ENCODE data around the gene NUP93.

- TF ChIP-seq, protein P1, sequence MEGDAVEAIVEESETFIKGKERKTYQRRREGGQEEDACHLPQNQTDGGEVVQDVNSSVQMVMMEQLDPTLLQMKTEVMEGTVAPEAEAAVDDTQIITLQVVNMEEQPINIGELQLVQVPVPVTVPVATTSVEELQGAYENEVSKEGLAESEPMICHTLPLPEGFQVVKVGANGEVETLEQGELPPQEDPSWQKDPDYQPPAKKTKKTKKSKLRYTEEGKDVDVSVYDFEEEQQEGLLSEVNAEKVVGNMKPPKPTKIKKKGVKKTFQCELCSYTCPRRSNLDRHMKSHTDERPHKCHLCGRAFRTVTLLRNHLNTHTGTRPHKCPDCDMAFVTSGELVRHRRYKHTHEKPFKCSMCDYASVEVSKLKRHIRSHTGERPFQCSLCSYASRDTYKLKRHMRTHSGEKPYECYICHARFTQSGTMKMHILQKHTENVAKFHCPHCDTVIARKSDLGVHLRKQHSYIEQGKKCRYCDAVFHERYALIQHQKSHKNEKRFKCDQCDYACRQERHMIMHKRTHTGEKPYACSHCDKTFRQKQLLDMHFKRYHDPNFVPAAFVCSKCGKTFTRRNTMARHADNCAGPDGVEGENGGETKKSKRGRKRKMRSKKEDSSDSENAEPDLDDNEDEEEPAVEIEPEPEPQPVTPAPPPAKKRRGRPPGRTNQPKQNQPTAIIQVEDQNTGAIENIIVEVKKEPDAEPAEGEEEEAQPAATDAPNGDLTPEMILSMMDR (IDR thresholded peaks at IDR 0.05; ENCODE audit: low read length): no peak
- no peak for TF ChIP-seq EZH2phosphoT487 (IDR thresholded peaks at IDR 0.05; ENCODE audit: low read length)
- no peak for TF ChIP-seq EZH2 (optimal IDR thresholded peaks at IDR 0.05; ENCODE audit: low read depth, low read length)
Measured at GRCh38 chr16:56701534-56701933, 28.4 kb upstream of the NUP93 start.

Data from MM.1S (cell line).